T-cell (primary cell): ENCODE measurements around the gene IFT25. TPM values are rescaled to one million over a fixed set of nuclear protein-coding genes. Genes with fewer than 3 reads are reported as not detected.

Experiments used
- ATAC-seq, 4 experiments: fragments of 200-7000 bp in 3 of 4; fragments of 150-1000 bp in 1 of 4; cut with Tn5 transposase; replicated peaks in 1 of 4; 1 replicate in 3 of 4; 2 replicates in 1 of 4; pipeline ENCODE4 v1.10.0; 2021; ENCODE audit warnings: moderate library complexity in 3 of 4, mild to moderate bottlenecking in 2 of 4, moderate number of reproducible peaks in 1 of 4
- CTCF ChIA-PET, 2 donors: fragments of 300-600 bp; sonication (Branson Sonifier 250); formaldehyde crosslinking; loops; one replicate each; lab custom pipeline; 2022; ENCODE audit warnings: antibody characterized with exemption in 2 of 2; lab: Charles Lee
- POLR2A ChIA-PET, 2 donors: fragments of 300-600 bp; sonication (Branson Sonifier 250); formaldehyde crosslinking; loops; one replicate each; lab custom pipeline; 2022; ENCODE audit warnings: antibody characterized with exemption in 2 of 2; lab: Charles Lee
- DNase-seq, 35 experiments: peaks; one replicate each; pipeline versions ENCODE4 v3.0.0 to v3.0.0-alpha.2; 2013 to 2023
- H3K27ac ChIP-seq: one replicate; pipeline ENCODE4 v1.5.1; 2013; ENCODE audit warnings: low read length
- H3K27me3 ChIP-seq, 2 experiments: replicated peaks in 1 of 2; 1 replicate in 1 of 2; 2 replicates in 1 of 2; pipeline versions ENCODE4 v1.6.1 to v1.7.0; 2013; ENCODE audit warnings: low read length in 1 of 2, mixed read lengths in 1 of 2; ENCODE audit not compliant: control insufficient read depth in 2 of 2, insufficient read depth in 2 of 2; ENCODE audit errors: extremely low read depth in 1 of 2
- H3K36me3 ChIP-seq, 2 donors: 1 replicate in 1 of 2; 2 replicates in 1 of 2; pipeline versions ENCODE4 v1.6.1 to v1.7.0; 2013; ENCODE audit warnings: low read length in 1 of 2; ENCODE audit not compliant: control insufficient read depth in 2 of 2, insufficient read depth in 1 of 2; ENCODE audit errors: extremely low read depth in 1 of 2
- H3K4me1 ChIP-seq, 2 experiments: 1 replicate in 1 of 2; 2 replicates in 1 of 2; pipeline versions ENCODE4 v1.6.1 to v1.7.0; 2013; ENCODE audit warnings: low read length in 2 of 2, mixed read lengths in 1 of 2; ENCODE audit not compliant: insufficient read depth in 2 of 2, control insufficient read depth in 1 of 2; ENCODE audit errors: extremely low read depth in 1 of 2
- H3K4me3 ChIP-seq, 2 donors: 1 replicate in 1 of 2; 2 replicates in 1 of 2; pipeline versions ENCODE4 v1.5.1 to v1.7.0; 2013; ENCODE audit warnings: mild to moderate bottlenecking in 2 of 2, low read length in 1 of 2, moderate library complexity in 1 of 2; ENCODE audit not compliant: control insufficient read depth in 1 of 2; ENCODE audit errors: extremely low read depth in 1 of 2
- H3K9me3 ChIP-seq: 2 replicates; pipeline ENCODE4 v1.7.0; 2013
- H3K27ac Mint-ChIP-seq, 2 donors: one replicate each; pipeline ENCODE4 v1.8.0; 2020 to 2021; ENCODE audit warnings: mild to moderate bottlenecking in 2 of 2, mixed read lengths in 2 of 2
- H3K27me3 Mint-ChIP-seq, 2 donors: one replicate each; pipeline ENCODE4 v1.8.0; 2021 to 2022; ENCODE audit warnings: mixed read lengths in 2 of 2
- H3K36me3 Mint-ChIP-seq: one replicate; pipeline ENCODE4 v1.8.0; 2021; ENCODE audit warnings: mixed read lengths
- H3K4me1 Mint-ChIP-seq, 3 donors: one replicate each; pipeline ENCODE4 v1.8.0; 2020 to 2022; ENCODE audit warnings: mixed read lengths in 3 of 3, mild to moderate bottlenecking in 1 of 3
- H3K4me3 Mint-ChIP-seq, 3 donors: one replicate each; pipeline ENCODE4 v1.8.0; 2020 to 2022; ENCODE audit warnings: mild to moderate bottlenecking in 3 of 3, mixed read lengths in 3 of 3, moderate library complexity in 3 of 3
- H3K9me3 Mint-ChIP-seq, 3 donors: one replicate each; pipeline ENCODE4 v1.8.0; 2020 to 2022; ENCODE audit warnings: mixed read lengths in 3 of 3
- WGBS: methylation state at CpG from one replicate; pipeline ENCODE4 v1.1.5; 2013; ENCODE audit warnings: missing lambda C conversion rate; ENCODE audit not compliant: insufficient coverage; 5-methylcytosine and 5-hydroxymethylcytosine counted together
- total RNA-seq, 35 experiments: library from RNA in 6 of 35; stranded (reverse) in 6 of 35; fragments of 120-200 nt in 1 of 35; gene quantifications; one replicate each; pipeline versions ENCODE4 v1.2.1 to v1.2.4 and lab custom pipeline; 2013 to 2026

IFT25 gene
- total RNA-seq, 5 donors from 2014 or later (not counting 1 experiment from before 2014, with no cell fraction given), result 24.5 to 33.1 (median 31.2) TPM

DNA sequence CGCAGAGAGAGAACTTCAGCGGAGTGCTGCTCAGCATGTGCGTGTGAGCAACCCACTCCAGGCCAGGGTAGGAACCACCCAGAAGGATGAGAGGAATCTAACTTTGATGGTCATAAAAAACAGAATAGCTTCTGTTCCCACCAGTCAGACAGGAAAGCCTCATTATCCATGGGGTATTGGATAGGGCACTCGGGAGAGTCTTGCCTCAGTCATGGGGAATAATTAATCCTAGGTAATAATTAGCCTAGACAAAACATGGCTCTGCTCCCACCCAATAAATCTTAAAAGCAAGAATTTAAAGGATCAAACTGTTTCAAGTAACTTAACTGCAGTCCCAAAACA, 37.2 kb upstream of the IFT25 start:
- Histone ChIP-seq H3K4me3 (no peak overlapping the region), H3K4me1 (peaks cover 2 to 3% of the 10 kb centered on the region in 2 experiments), H3K36me3 (no peaks in the 10 kb centered on the region), H3K9me3 (no peaks in the 10 kb centered on the region), H3K27ac (no peak overlapping the region), H3K27me3 (peaks cover 0 to 7% of the 10 kb centered on the region in 2 experiments)
- ATAC-seq (no peak), DNase-seq (no peak)
- peaks cover 3% of the 10 kb centered on the region in 2 donors for H3K27me3 Mint-ChIP-seq
- H3K4me3 Mint-ChIP-seq, result peak overlapping the region in 1 of 3 donors; percentile 6
- no peaks in the 10 kb centered on the region for H3K36me3 Mint-ChIP-seq
- POLR2A ChIA-PET, result no interaction called here
- CTCF ChIA-PET, result no interaction called here
- 100% methylated on average over 3 of the region's 4 CpGs for WGBS
- H3K9me3 Mint-ChIP-seq, result no peaks in the 10 kb centered on the region
- H3K4me1 Mint-ChIP-seq, result peaks cover 20 to 34% (median 29%) of the 10 kb centered on the region in 3 donors
- H3K27ac Mint-ChIP-seq, result no peak overlapping the region

DNA sequence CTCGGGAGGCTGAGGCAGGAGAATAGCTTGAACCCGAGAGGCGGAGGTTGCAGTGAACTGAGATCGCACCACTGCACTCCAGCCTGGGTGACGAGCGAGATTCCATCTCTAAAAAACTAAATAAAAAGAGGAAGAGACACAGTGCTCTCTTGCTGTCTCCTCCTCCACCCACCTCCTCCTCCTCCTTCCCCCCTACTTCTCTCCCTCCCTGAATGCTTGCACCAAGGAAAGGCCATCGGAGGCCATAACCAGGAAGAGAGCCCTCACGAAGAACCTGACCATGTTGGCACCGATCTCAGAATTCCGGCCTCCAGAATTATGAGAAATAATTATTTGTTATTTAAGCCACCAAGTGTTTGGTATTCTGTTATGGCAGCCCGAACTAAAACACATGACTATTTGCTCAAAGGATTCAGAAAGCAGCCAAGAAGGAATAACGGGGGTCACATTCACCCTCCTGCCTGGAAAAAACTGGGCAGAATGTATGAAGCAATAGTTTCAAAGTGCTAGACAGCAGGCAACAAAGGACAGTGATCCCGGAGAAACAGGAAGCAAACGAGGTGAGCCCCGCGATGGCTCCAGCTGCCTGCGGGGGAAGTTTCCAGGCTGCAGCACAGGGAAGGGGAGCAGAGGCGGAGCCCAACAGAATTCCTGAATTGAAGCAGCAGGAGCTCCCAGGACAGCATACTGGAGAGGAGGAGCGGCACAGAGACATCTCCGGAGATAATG, 36.7 kb upstream of the IFT25 start:
- Mint-ChIP-seq H3K27ac (no peak overlapping the region), H3K4me1 (peaks cover 20 to 32% (median 25%) of the 10 kb centered on the region in 3 donors), H3K27me3 (peaks cover 3% of the 10 kb centered on the region in 2 donors), H3K9me3 (no peaks in the 10 kb centered on the region), H3K36me3 (no peaks in the 10 kb centered on the region), H3K4me3 (peak overlapping the region in 1 of 3 donors; percentile 6)
- WGBS, result 53% methylated on average over 12 of the region's 20 CpGs
- DNase-seq, result no peak
- no peak for ATAC-seq
- Histone ChIP-seq H3K4me3 (no peak overlapping the region), H3K27me3 (peaks cover 0 to 7% of the 10 kb centered on the region in 2 experiments), H3K9me3 (no peaks in the 10 kb centered on the region), H3K27ac (no peak overlapping the region), H3K36me3 (no peaks in the 10 kb centered on the region), H3K4me1 (peaks cover 2 to 3% of the 10 kb centered on the region in 2 experiments)
- ChIA-PET POLR2A (no interaction called here), CTCF (no interaction called here)

DNA sequence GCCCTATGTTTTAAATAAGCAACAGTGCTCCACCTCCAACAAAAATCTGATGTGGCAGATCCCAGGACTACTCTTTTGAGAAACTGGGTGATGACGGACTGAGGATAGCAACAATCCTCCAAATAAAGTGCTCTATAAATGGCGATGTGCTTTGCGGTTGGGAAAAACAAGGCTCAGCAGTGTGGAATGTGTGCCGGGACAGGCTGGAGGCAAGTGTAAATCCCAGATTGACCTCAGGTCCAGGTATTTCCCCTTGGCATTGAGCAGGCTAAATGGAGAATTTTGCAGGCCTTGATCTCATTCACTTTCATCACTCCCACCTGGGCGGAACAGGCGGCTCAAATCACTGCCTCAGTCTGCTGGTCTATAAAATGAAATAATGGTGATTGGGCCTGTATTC, 35.7 kb upstream of the IFT25 start:
- H3K36me3 Mint-ChIP-seq, result peaks cover 1% of the 10 kb centered on the region
- no peaks in the 10 kb centered on the region for H3K36me3 ChIP-seq
- 100% methylated on average over 5 of the region's 6 CpGs for WGBS
- H3K4me3 Mint-ChIP-seq, result no peak overlapping the region
- POLR2A ChIA-PET, result no interaction called here
- DNase-seq (no peak), ATAC-seq (no peak)
- peaks cover 11 to 25% (median 16%) of the 10 kb centered on the region in 3 donors for H3K4me1 Mint-ChIP-seq
- H3K9me3 ChIP-seq, result no peaks in the 10 kb centered on the region
- CTCF ChIA-PET, result no interaction called here
- H3K27me3 Mint-ChIP-seq, result peaks cover 3% of the 10 kb centered on the region in 2 donors
- peaks cover 0 to 7% of the 10 kb centered on the region in 2 experiments for H3K27me3 ChIP-seq
- no peak overlapping the region for H3K4me3 ChIP-seq
- peaks cover 2% of the 10 kb centered on the region in 2 experiments for H3K4me1 ChIP-seq
- no peak overlapping the region for H3K27ac ChIP-seq
- H3K27ac Mint-ChIP-seq, result no peak overlapping the region
- H3K9me3 Mint-ChIP-seq, result no peaks in the 10 kb centered on the region

DNA sequence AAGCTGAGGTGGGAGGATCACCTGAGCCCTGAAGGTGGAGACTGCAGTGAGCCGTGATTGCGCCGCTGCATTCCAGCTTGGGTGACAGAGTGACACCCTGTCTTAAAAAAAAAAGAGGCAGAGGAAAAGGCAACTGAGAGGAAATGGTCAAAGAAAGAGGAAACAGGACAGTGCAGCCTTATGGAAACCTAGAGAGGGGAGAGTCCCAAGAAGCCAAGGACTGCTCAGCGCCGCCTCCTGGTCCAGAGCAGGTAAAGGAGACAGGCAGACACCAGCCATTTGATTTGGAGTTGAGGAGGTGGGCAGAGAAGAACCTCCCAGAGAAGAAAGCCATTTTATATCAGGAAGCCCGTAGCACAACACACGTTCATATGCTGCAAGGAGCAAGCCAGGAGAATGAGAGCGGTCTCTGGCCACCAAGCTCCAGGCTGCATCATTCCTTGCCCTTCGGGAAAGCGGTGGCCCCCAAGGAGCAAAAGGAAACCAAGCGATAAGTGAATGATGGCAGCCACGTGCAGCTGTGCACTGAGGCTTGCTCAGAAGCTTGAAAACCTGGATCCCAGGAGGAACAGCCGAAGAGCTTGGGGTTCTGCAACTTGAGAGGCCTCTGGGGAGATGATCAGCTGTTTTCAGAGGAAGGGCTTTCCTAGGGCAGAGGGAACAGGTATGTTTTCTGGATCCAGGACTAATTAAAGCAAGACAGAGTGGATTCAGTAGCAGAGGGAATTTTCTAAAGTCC, 34.4 kb upstream of the IFT25 start:
- H3K4me1 ChIP-seq, result no peaks in the 10 kb centered on the region
- Mint-ChIP-seq H3K4me3 (no peak overlapping the region), H3K9me3 (no peaks in the 10 kb centered on the region), H3K27ac (no peak overlapping the region), H3K36me3 (peaks cover 15% of the 10 kb centered on the region), H3K4me1 (peaks cover 6 to 17% (median 7%) of the 10 kb centered on the region in 3 donors), H3K27me3 (peaks cover 3% of the 10 kb centered on the region in 2 donors)
- peaks cover 0 to 7% of the 10 kb centered on the region in 2 experiments for H3K27me3 ChIP-seq
- H3K36me3 ChIP-seq, result no peaks in the 10 kb centered on the region
- DNase-seq (no peak), ATAC-seq (no peak)
- ChIA-PET CTCF (no interaction called here), POLR2A (no interaction called here)
- no peak overlapping the region for H3K27ac ChIP-seq
- WGBS, result 91% methylated on average over 13 of the region's 13 CpGs
- no peak overlapping the region for H3K4me3 ChIP-seq
- no peaks in the 10 kb centered on the region for H3K9me3 ChIP-seq

DNA sequence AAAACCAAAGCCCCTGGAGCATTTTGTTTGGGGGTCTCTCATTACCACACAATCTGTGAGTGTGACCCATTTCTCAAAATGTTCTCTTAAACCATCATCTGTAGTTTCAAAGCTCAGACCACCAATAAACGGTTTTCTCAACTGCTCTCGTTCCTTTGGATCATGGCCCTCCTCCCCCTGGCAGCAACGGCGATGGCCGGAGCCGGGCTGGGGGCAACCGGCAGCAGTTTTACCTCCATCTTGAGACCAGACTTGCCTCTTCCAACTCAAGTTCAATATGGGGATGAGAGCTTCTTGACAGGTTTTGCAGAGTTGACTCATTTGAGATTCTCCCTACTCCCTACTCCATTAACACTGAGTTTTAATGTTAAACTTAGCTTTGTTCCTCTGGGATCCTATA, 30.4 kb upstream of the IFT25 start:
- Histone ChIP-seq H3K9me3 (no peaks in the 10 kb centered on the region), H3K4me3 (no peak overlapping the region), H3K36me3 (no peaks in the 10 kb centered on the region), H3K27me3 (no peaks in the 10 kb centered on the region), H3K27ac (no peak overlapping the region), H3K4me1 (no peaks in the 10 kb centered on the region)
- ChIA-PET CTCF (no interaction called here), POLR2A (no interaction called here)
- ATAC-seq (no peak), DNase-seq (no peak)
- Mint-ChIP-seq H3K9me3 (no peaks in the 10 kb centered on the region), H3K27me3 (peaks cover 3% of the 10 kb centered on the region in 2 donors), H3K27ac (no peak overlapping the region), H3K36me3 (peaks cover 32% of the 10 kb centered on the region), H3K4me1 (no peaks in the 10 kb centered on the region), H3K4me3 (no peak overlapping the region)
- no CpG with 5 or more reads among the region's 7 CpGs for WGBS

DNA sequence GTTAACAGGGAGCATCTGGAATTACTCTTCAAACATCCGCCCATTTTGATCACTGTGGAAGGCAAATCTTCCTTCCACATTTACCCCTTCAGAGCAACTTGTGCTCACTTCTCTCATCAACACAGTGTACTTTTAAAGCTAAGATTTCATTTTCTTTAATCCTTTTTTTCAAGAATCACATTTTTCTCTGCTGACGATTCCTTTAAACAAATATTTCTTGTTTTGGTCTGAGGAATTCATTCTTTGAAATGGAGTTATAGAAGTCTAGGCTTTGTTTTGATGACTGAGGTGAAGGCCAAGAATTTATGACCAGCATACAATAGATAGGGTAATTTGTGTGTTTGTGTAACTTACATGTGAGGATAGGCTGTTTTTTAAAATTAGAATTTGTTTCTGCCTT, 26.2 kb upstream of the IFT25 start:
- H3K36me3 ChIP-seq, result peaks cover 0 to 25% of the 10 kb centered on the region in 2 donors
- no peak overlapping the region for H3K4me3 ChIP-seq
- WGBS, result 100% methylated on average over 1 of the region's 2 CpGs
- Mint-ChIP-seq H3K27me3 (no peaks in the 10 kb centered on the region), H3K4me3 (no peak overlapping the region), H3K27ac (no peak overlapping the region), H3K36me3 (peaks cover 59% of the 10 kb centered on the region), H3K4me1 (no peaks in the 10 kb centered on the region), H3K9me3 (no peaks in the 10 kb centered on the region)
- no peaks in the 10 kb centered on the region for H3K4me1 ChIP-seq
- ATAC-seq, result no peak
- ChIA-PET CTCF (interaction anchor here (0.6 to 0.7 kb wide), 2 partner anchors 78 to 1779 kb away, joined by 3 read pairs; no protein-coding TSS in a partner anchor), POLR2A (no interaction called here)
- no peak for DNase-seq
- H3K9me3 ChIP-seq, result no peaks in the 10 kb centered on the region
- no peak overlapping the region for H3K27ac ChIP-seq
- no peaks in the 10 kb centered on the region for H3K27me3 ChIP-seq
